ENCODE results near the gene SLC25A31.

Gene SLC25A31

GRCh38 chr4:127730142-127730913, at the start of gene SLC25A31:
Gene SLC25A31, plus strand, starts transcription at chr4:127730400. Its CDS starts 146 bp downstream, at chr4:127730546.
- Histone ChIP-seq H3K9me3 (ENCODE audit: insufficient read depth, low read length, severe bottlenecking) (no peaks in the 10 kb centered on the region), H4K20me1 (ENCODE audit: insufficient read depth, low read length) (no peaks in the 10 kb centered on the region), H3K27ac (ENCODE audit: low read length) (no peak within 1 kb of the TSS), H3K4me3 (ENCODE audit: low read depth in 1 of 2, low read length in 2 of 2) (no peak within 1 kb of the TSS), H3K9ac (ENCODE audit: low read depth, low read length) (no peak within 1 kb of the TSS), H2AFZ (ENCODE audit: low read depth, low read length) (no peak within 1 kb of the TSS), H3K4me2 (ENCODE audit: insufficient read depth, low read length) (no peak within 1 kb of the TSS), H3K79me2 (ENCODE audit: insufficient read depth, low read length) (no peaks in the 10 kb centered on the region), H3K36me3 (ENCODE audit: insufficient read depth, low read length) (no peaks in the 10 kb centered on the region), H3K4me1 (ENCODE audit: insufficient read depth, low read length) (no peaks in the 10 kb centered on the region), H3K27me3 (ENCODE audit: insufficient read depth, low read length, poor library complexity) (no peaks in the 10 kb centered on the region)
- no peak for DNase-seq
- TF ChIP-seq CTCF (IDR thresholded peaks at IDR 0.05; ENCODE audit: borderline replicate concordance, extremely low read depth, low read length, poor library complexity, severe bottlenecking), result no peak
- TF ChIP-seq EZH2 (IDR thresholded peaks at IDR 0.05; ENCODE audit: borderline replicate concordance, low read depth, low read length, severe bottlenecking), result no peak
- ATAC-seq (ENCODE audit: insufficient read depth, low read depth), result no peak

GRCh38 chr4:127685292-127685691, 44.9 kb upstream of the SLC25A31 start:
- H3K4me3 ChIP-seq (ENCODE audit: low read depth in 1 of 2, low read length in 2 of 2), result no peak overlapping the region
- no peak overlapping the region for H2AFZ ChIP-seq (ENCODE audit: low read depth, low read length)
- no peaks in the 10 kb centered on the region for H4K20me1 ChIP-seq (ENCODE audit: insufficient read depth, low read length)
- no peaks in the 10 kb centered on the region for H3K79me2 ChIP-seq (ENCODE audit: insufficient read depth, low read length)
- H3K4me1 ChIP-seq (ENCODE audit: insufficient read depth, low read length), result no peaks in the 10 kb centered on the region
- ATAC-seq (ENCODE audit: insufficient read depth, low read depth), result no peak
- H3K27me3 ChIP-seq (ENCODE audit: insufficient read depth, low read length, poor library complexity), result no peaks in the 10 kb centered on the region
- TF ChIP-seq EZH2 (IDR thresholded peaks at IDR 0.05; ENCODE audit: borderline replicate concordance, low read depth, low read length, severe bottlenecking) (no peak), CTCF (IDR thresholded peaks at IDR 0.05; ENCODE audit: borderline replicate concordance, extremely low read depth, low read length, poor library complexity, severe bottlenecking) (no peak)
- H3K36me3 ChIP-seq (ENCODE audit: insufficient read depth, low read length), result no peaks in the 10 kb centered on the region
- no peak overlapping the region for H3K4me2 ChIP-seq (ENCODE audit: insufficient read depth, low read length)
- no peaks in the 10 kb centered on the region for H3K9me3 ChIP-seq (ENCODE audit: insufficient read depth, low read length, severe bottlenecking)
- no peak for DNase-seq
- H3K9ac ChIP-seq (ENCODE audit: low read depth, low read length), result no peak overlapping the region
- no peak overlapping the region for H3K27ac ChIP-seq (ENCODE audit: low read length)

- H3K79me2 ChIP-seq (ENCODE audit: insufficient read depth, low read length), result no peaks in the 10 kb centered on the region
- no peaks in the 10 kb centered on the region for H3K36me3 ChIP-seq (ENCODE audit: insufficient read depth, low read length)
- TF ChIP-seq EZH2 (IDR thresholded peaks at IDR 0.05; ENCODE audit: borderline replicate concordance, low read depth, low read length, severe bottlenecking) (no peak), CTCF (IDR thresholded peaks at IDR 0.05; ENCODE audit: borderline replicate concordance, extremely low read depth, low read length, poor library complexity, severe bottlenecking) (no peak)
- H2AFZ ChIP-seq (ENCODE audit: low read depth, low read length), result no peak overlapping the region
- no peak overlapping the region for H3K4me2 ChIP-seq (ENCODE audit: insufficient read depth, low read length)
- H3K4me3 ChIP-seq (ENCODE audit: low read depth in 1 of 2, low read length in 2 of 2), result no peak overlapping the region
- no peaks in the 10 kb centered on the region for H3K9me3 ChIP-seq (ENCODE audit: insufficient read depth, low read length, severe bottlenecking)
- H3K27me3 ChIP-seq (ENCODE audit: insufficient read depth, low read length, poor library complexity), result no peaks in the 10 kb centered on the region
- no peak overlapping the region for H3K27ac ChIP-seq (ENCODE audit: low read length)
- no peak overlapping the region for H3K9ac ChIP-seq (ENCODE audit: low read depth, low read length)
- H4K20me1 ChIP-seq (ENCODE audit: insufficient read depth, low read length), result no peaks in the 10 kb centered on the region
- ATAC-seq (ENCODE audit: insufficient read depth, low read depth) (no peak), DNase-seq (no peak)
- H3K4me1 ChIP-seq (ENCODE audit: insufficient read depth, low read length), result no peaks in the 10 kb centered on the region
Observed at GRCh38 chr4:127686658-127687057, 43.5 kb upstream of the SLC25A31 start.
